K562 (cell line): ENCODE data around the gene H3-3A. TPM values are rescaled to one million over a fixed set of nuclear protein-coding genes. Genes with fewer than 3 reads are reported as not detected.

ENCODE experiments used
- CLOCK ChIP-seq: fragments of 250-450 bp; sonication (Bioruptor Pico); IDR thresholded peaks from 2 replicates; pipeline ENCODE4 v1.4.0; 2020; ENCODE audit warnings: mild to moderate bottlenecking, moderate library complexity, borderline replicate concordance
- ILF3 ChIP-seq: fragments of 450-650 bp; IDR thresholded peaks from 2 replicates; pipeline ENCODE4 v1.6.1; 2018; ENCODE audit warnings: antibody characterized with exemption, mild to moderate bottlenecking, moderate library complexity, borderline replicate concordance
- ILK ChIP-seq: fragments of 450-650 bp; IDR thresholded peaks from 2 replicates; pipeline ENCODE4 v1.6.1; 2016; ENCODE audit warnings: missing genetic modification characterization, low read depth, mild to moderate bottlenecking, missing compliant biosample characterization, moderate library complexity, borderline replicate concordance
- NR1H2 ChIP-seq: sonication (generic); formaldehyde crosslinking; IDR thresholded peaks from 2 replicates; pipeline ENCODE4 v1.4.0; 2020; ENCODE audit warnings: mild to moderate bottlenecking, missing genetic modification reagents
- POLR2G ChIP-seq: fragments of 200-400 bp; formaldehyde crosslinking; IDR thresholded peaks from 2 replicates; pipeline ENCODE4 v1.6.1; 2017; ENCODE audit warnings: low read depth, mild to moderate bottlenecking, antibody characterized with exemption, low read length, moderate library complexity
- YY1 ChIP-seq, 3 experiments: IDR thresholded peaks; 2 replicates each; pipeline ENCODE4 v1.6.1; 2011; ENCODE audit warnings: low read length in 2 of 3, mild to moderate bottlenecking in 2 of 3, moderate library complexity in 2 of 3, borderline replicate concordance in 1 of 3, control low read depth in 1 of 3, low read depth in 1 of 3; ENCODE audit not compliant: insufficient read depth in 3 of 3, insufficient replicate concordance in 2 of 3, control insufficient read depth in 1 of 3, insufficient read length in 1 of 3; ENCODE audit errors: extremely low read depth in 1 of 3
- ZNF699 ChIP-seq: fragments of 250-450 bp; sonication (Bioruptor Pico); IDR thresholded peaks from 2 replicates; pipeline ENCODE4 v1.8.0; 2021; ENCODE audit warnings: mild to moderate bottlenecking, moderate library complexity; ENCODE audit not compliant: insufficient replicate concordance
- polyA plus RNA-seq, 8 experiments: library from polyadenylated mRNA; depleted of rRNA in 4 of 8; stranded (reverse) in 5 of 8; unstranded in 3 of 8; fragments of >200 nt; fragmentation: Nextera tagmentation in 2 of 8; fragmentation: Illumina TruSeq in 1 of 8; extraction: Ambion mirVana in 2 of 8; extraction: Trizol in 1 of 8; gene quantifications; 2 replicates each; pipeline versions ENCODE4 v1.2.1 to v1.2.3, GENCODE V29; 2011 to 2014; ENCODE audit warnings: inconsistent platforms in 1 of 8, missing spikeins in 1 of 8
- total RNA-seq, 7 experiments: library from RNA; depleted of rRNA in 6 of 7; stranded (reverse); fragments of >200 nt in 6 of 7; fragmentation: Illumina TruSeq in 2 of 7; extraction: Trizol in 2 of 7; gene quantifications; 2 replicates each; pipeline versions ENCODE4 v1.2.1 to v1.2.3, GENCODE V29; 2011 to 2021; ENCODE audit warnings: low replicate concordance in 1 of 7
- TF ChIP-seq, protein P1 (sequence below): fragments of 450-650 bp; IDR thresholded peaks from 2 replicates; pipeline ENCODE4 v1.6.1; 2018; ENCODE audit not compliant: partially characterized antibody
- TF ChIP-seq, protein P2 (sequence below), 2 experiments: fragments of 450-650 bp in 1 of 2; sonication (generic) in 1 of 2; formaldehyde crosslinking in 1 of 2; IDR thresholded peaks; 2 replicates each; pipeline versions ENCODE4 v1.7.1 to v1.9.0; 2016 to 2022; ENCODE audit warnings: inconsistent platforms in 1 of 2, mild to moderate bottlenecking in 1 of 2, missing genetic modification reagents in 1 of 2

Gene H3-3A
- total and polyA plus RNA-seq, 9 of the 15 experiments (the other 6 are each of a cell fraction or from before 2014, with no cell fraction given): 426 to 1,083 (median 591) TPM

- TF ChIP-seq CLOCK (CRISPR knock-in tag) (no peak), ZNF699 (CRISPR knock-in tag) (no peak), NR1H2 (CRISPR knock-in tag) (peak; percentile 71; the same call in 1 of the 2 replicates), YY1 (IDR thresholded peaks at IDR 0.05; ENCODE audit: borderline replicate concordance in 1 of 3, control insufficient read depth in 1 of 3, extremely low read depth in 1 of 3, insufficient read depth in 3 of 3, insufficient read length in 1 of 3, insufficient replicate concordance in 2 of 3, low read depth in 1 of 3, low read length in 2 of 3) (peak in 1 of 3 experiments; percentile 78), ILF3 (no peak), ILK (tag) (no peak), POLR2G (peak; percentile 72; the same call in 1 of the 2 replicates)
- TF ChIP-seq, protein P1, sequence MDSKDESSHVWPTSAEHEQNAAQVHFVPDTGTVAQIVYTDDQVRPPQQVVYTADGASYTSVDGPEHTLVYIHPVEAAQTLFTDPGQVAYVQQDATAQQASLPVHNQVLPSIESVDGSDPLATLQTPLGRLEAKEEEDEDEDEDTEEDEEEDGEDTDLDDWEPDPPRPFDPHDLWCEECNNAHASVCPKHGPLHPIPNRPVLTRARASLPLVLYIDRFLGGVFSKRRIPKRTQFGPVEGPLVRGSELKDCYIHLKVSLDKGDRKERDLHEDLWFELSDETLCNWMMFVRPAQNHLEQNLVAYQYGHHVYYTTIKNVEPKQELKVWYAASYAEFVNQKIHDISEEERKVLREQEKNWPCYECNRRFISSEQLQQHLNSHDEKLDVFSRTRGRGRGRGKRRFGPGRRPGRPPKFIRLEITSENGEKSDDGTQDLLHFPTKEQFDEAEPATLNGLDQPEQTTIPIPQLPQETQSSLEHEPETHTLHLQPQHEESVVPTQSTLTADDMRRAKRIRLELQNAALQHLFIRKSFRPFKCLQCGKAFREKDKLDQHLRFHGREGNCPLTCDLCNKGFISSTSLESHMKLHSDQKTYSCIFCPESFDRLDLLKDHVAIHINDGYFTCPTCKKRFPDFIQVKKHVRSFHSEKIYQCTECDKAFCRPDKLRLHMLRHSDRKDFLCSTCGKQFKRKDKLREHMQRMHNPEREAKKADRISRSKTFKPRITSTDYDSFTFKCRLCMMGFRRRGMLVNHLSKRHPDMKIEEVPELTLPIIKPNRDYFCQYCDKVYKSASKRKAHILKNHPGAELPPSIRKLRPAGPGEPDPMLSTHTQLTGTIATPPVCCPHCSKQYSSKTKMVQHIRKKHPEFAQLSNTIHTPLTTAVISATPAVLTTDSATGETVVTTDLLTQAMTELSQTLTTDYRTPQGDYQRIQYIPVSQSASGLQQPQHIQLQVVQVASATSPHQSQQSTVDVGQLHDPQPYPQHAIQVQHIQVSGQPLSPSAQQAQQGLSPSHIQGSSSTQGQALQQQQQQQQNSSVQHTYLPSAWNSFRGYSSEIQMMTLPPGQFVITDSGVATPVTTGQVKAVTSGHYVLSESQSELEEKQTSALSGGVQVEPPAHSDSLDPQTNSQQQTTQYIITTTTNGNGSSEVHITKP: no peak
- TF ChIP-seq, protein P2, sequence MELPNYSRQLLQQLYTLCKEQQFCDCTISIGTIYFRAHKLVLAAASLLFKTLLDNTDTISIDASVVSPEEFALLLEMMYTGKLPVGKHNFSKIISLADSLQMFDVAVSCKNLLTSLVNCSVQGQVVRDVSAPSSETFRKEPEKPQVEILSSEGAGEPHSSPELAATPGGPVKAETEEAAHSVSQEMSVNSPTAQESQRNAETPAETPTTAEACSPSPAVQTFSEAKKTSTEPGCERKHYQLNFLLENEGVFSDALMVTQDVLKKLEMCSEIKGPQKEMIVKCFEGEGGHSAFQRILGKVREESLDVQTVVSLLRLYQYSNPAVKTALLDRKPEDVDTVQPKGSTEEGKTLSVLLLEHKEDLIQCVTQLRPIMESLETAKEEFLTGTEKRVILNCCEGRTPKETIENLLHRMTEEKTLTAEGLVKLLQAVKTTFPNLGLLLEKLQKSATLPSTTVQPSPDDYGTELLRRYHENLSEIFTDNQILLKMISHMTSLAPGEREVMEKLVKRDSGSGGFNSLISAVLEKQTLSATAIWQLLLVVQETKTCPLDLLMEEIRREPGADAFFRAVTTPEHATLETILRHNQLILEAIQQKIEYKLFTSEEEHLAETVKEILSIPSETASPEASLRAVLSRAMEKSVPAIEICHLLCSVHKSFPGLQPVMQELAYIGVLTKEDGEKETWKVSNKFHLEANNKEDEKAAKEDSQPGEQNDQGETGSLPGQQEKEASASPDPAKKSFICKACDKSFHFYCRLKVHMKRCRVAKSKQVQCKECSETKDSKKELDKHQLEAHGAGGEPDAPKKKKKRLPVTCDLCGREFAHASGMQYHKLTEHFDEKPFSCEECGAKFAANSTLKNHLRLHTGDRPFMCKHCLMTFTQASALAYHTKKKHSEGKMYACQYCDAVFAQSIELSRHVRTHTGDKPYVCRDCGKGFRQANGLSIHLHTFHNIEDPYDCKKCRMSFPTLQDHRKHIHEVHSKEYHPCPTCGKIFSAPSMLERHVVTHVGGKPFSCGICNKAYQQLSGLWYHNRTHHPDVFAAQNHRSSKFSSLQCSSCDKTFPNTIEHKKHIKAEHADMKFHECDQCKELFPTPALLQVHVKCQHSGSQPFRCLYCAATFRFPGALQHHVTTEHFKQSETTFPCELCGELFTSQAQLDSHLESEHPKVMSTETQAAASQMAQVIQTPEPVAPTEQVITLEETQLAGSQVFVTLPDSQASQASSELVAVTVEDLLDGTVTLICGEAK (IDR thresholded peaks at IDR 0.05): peak; percentile 90
- TF ChIP-seq, protein P2 (CRISPR knock-in tag; IDR thresholded peaks at IDR 0.05): no peak
These were observed 20.4 kb downstream of the H3-3A start (continued) for GRCh38 chr1:226082959-226083301.
